GM23248 (cell line): ENCODE measurements around the gene RNF217. TPM values are rescaled to one million over a fixed set of nuclear protein-coding genes. Genes with fewer than 3 reads are reported as not detected.
A peak's percentile ranks its signal among the peaks of the same experiment; 100 is the strongest.

Experiments
- DNase-seq: peaks from one replicate; pipeline ENCODE4 v3.0.0-alpha.2; 2015
- H2AFZ ChIP-seq: fragments of 200-600 bp; sonication (generic); 2 replicates; pipeline ENCODE4 v1.6.1; 2016; ENCODE audit warnings: antibody characterized with exemption
- H3F3A ChIP-seq: fragments of 200-600 bp; sonication (generic); 2 replicates; pipeline ENCODE4 v1.6.1; 2016; ENCODE audit warnings: mild to moderate bottlenecking, antibody characterized with exemption, mixed run types; ENCODE audit not compliant: insufficient read depth
- H3K27ac ChIP-seq: fragments of 200-600 bp; sonication (generic); 2 replicates; pipeline ENCODE4 v1.5.1; 2016; ENCODE audit warnings: mild to moderate bottlenecking
- H3K27me3 ChIP-seq: fragments of 200-600 bp; sonication (generic); replicated peaks from 2 replicates; pipeline ENCODE4 v1.6.1; 2016; ENCODE audit warnings: mild to moderate bottlenecking; ENCODE audit not compliant: insufficient read depth
- H3K36me3 ChIP-seq: fragments of 200-600 bp; sonication (generic); 2 replicates; pipeline ENCODE4 v1.6.1; 2016; ENCODE audit warnings: low read depth, mild to moderate bottlenecking
- H3K4me1 ChIP-seq: fragments of 200-600 bp; sonication (generic); 2 replicates; pipeline ENCODE4 v1.6.1; 2016; ENCODE audit warnings: mild to moderate bottlenecking; ENCODE audit not compliant: insufficient read depth
- H3K4me2 ChIP-seq: fragments of 200-600 bp; sonication (generic); one replicate; pipeline ENCODE4 v1.6.1; 2016; ENCODE audit warnings: mild to moderate bottlenecking; ENCODE audit not compliant: unreplicated experiment
- H3K4me3 ChIP-seq: fragments of 200-600 bp; sonication (generic); 2 replicates; pipeline ENCODE4 v1.5.1; 2016; ENCODE audit warnings: mild to moderate bottlenecking
- H3K79me2 ChIP-seq: fragments of 200-600 bp; sonication (generic); 2 replicates; pipeline ENCODE4 v1.6.1; 2016; ENCODE audit warnings: mild to moderate bottlenecking; ENCODE audit not compliant: insufficient read depth
- H3K9ac ChIP-seq: fragments of 200-600 bp; sonication (generic); 2 replicates; pipeline ENCODE4 v1.6.1; 2016; ENCODE audit warnings: mild to moderate bottlenecking
- H3K9me2 ChIP-seq: fragments of 200-600 bp; sonication (generic); 2 replicates; pipeline ENCODE4 v1.6.1; 2016; ENCODE audit warnings: mixed run types, mild to moderate bottlenecking, moderate library complexity; ENCODE audit not compliant: insufficient read depth
- H3K9me3 ChIP-seq: fragments of 200-600 bp; sonication (generic); one replicate; pipeline ENCODE4 v1.6.1; 2017; ENCODE audit warnings: low read depth
- H4K20me1 ChIP-seq: fragments of 200-600 bp; sonication (generic); 2 replicates; pipeline ENCODE4 v1.6.0; 2016; ENCODE audit not compliant: insufficient read depth
- EZH2 ChIP-seq: fragments of 200-600 bp; sonication (generic); IDR thresholded peaks from 2 replicates; pipeline ENCODE4 v1.6.1; 2018; ENCODE audit warnings: antibody characterized with exemption, mild to moderate bottlenecking; ENCODE audit not compliant: insufficient read depth, poor library complexity, severe bottlenecking
- EZH2phosphoT487 ChIP-seq: fragments of 200-600 bp; sonication (generic); IDR thresholded peaks from 2 replicates; pipeline ENCODE4 v1.6.1; 2018; ENCODE audit warnings: antibody characterized with exemption, moderate library complexity, mild to moderate bottlenecking, low read depth; ENCODE audit not compliant: insufficient read depth
- WGBS, 2 experiments: methylation state at CpG; one replicate each; pipeline ENCODE4 v1.1.6; 2015 to 2017; ENCODE audit warnings: low lambda C conversion rate in 2 of 2, low coverage in 1 of 2; ENCODE audit errors: missing lambda C conversion rate in 2 of 2; 5-methylcytosine and 5-hydroxymethylcytosine counted together
- in situ Hi-C: fragments of 300-500 bp; cut with MboI; formaldehyde crosslinking; loops from 2 replicates; pipeline ENCODE4 v1.15.0; 2020
- polyA plus RNA-seq: library from polyadenylated mRNA; unstranded; fragments of >200 nt; fragmentation: Nextera tagmentation; extraction: Ambion mirVana; gene quantifications from 2 replicates; pipeline ENCODE4 v1.2.1, GENCODE V29; 2016
- total RNA-seq: library from RNA; depleted of rRNA; stranded (reverse); fragments of >200 nt; shearing (Covaris generic); gene quantifications from 2 replicates; pipeline ENCODE4 v1.2.3, GENCODE V29; 2014

Gene RNF217
- total and polyA plus RNA-seq, 2 experiments from 2014 or later, result 3.2 to 10.9 TPM

DNA sequence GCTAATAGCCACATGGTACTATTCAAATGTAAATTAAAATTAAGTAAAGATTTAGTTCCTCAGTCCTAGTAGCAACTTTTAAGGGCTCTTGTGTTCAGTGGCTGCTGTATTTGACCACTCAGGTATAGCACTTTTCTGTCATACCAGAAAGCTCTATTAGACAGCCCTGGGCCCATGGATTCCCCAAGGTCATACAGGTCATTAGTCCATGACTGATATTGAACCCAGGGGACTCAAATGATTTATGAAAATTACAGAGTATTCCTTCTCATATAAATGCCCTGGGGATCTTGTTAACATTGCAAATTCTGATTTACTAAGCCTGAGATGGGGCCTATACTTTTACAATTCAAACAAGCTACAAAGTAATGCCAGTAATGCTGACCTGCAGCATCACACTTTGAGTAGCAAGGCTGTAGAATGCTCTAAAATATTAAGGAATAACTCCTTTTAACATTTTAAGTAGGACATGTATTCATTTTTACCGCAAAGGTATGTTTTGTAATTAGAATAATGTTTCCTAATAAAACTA is 29.6 kb downstream of the RNF217 start:
- H3K9ac ChIP-seq, result no peak overlapping the region
- H3K9me3 ChIP-seq, result no peaks in the 10 kb centered on the region
- 0 out of 2 replicates have a peak, but pooled peaks cover 2% of the 10 kb centered on the region for H3K36me3 ChIP-seq
- H2AFZ ChIP-seq, result no peak overlapping the region
- peaks cover 14% of the 10 kb centered on the region; the same call in 1 of the 2 replicates for H3F3A ChIP-seq
- in situ Hi-C loops, result no loop called here
- H3K27me3 ChIP-seq, result no peaks in the 10 kb centered on the region
- no peaks in the 10 kb centered on the region for H4K20me1 ChIP-seq
- H3K4me3 ChIP-seq, result no peak overlapping the region
- no peak overlapping the region for H3K4me2 ChIP-seq
- WGBS, 2 experiments, result 94 to 97% methylated on average over 1 of the region's 1 CpG
- H3K9me2 ChIP-seq, result no peaks in the 10 kb centered on the region
- H3K4me1 ChIP-seq, result peaks cover 22% of the 10 kb centered on the region
- H3K79me2 ChIP-seq, result peaks cover 99% of the 10 kb centered on the region
- DNase-seq, result no peak
- TF ChIP-seq EZH2phosphoT487, result no peak
- H3K27ac ChIP-seq, result no peak overlapping the region

DNA sequence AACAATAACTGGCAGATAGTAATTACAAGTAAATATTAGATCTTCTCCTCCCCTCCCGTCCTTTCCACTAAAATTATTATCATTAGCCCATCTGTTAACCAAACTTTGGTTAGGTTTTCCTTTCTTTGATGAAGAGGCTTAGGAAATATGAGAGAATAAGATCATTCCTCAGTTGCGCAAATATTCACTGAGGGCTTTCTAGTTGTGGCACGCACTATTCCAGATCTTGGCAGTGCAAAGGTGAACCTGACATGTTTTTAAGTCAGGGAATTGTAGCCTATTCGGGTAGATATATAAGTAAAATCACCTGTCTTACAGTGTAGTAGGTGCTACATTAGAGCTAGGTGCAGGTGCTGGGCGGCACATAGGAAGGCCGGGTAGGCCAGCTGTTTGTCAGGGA is 31.1 kb downstream of the RNF217 start:
- Histone ChIP-seq H3K9me3 (no peaks in the 10 kb centered on the region), H3K36me3 (0 out of 2 replicates have a peak, but pooled peaks cover 2% of the 10 kb centered on the region), H3K4me3 (no peak overlapping the region), H3K27me3 (no peaks in the 10 kb centered on the region), H3K27ac (no peak overlapping the region), H3K4me1 (peaks cover 17% of the 10 kb centered on the region), H3K9ac (no peak overlapping the region), H3F3A (peaks cover 14% of the 10 kb centered on the region; the same call in 1 of the 2 replicates), H3K79me2 (peaks cover 99% of the 10 kb centered on the region), H3K4me2 (no peak overlapping the region), H2AFZ (no peak overlapping the region), H4K20me1 (no peaks in the 10 kb centered on the region), H3K9me2 (no peaks in the 10 kb centered on the region)
- no peak for DNase-seq
- WGBS, 2 experiments, result 95 to 97% methylated on average over 6 of the region's 6 CpGs
- in situ Hi-C loops, result no loop called here
- TF ChIP-seq EZH2phosphoT487 (no peak), EZH2 (no peak)

DNA sequence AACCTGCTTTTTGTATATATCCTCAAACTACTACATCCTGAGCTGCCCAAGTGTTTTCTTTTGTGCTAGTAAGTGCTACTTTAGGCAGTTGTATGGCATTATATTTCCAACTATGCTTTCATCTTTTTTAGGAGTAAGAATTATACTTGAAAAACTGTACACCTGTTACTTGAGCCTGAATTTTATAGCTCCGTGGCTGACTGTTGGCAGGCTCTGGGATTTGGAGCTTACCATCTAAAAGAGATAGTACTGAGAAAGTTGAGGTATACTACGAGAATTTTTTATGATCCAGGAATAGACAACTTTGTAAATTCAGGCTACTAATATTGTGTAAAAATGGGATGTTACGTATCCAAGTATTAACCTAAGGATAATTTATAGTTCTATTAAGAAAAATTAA is 32.4 kb downstream of the RNF217 start:
- TF ChIP-seq EZH2, result no peak
- TF ChIP-seq EZH2phosphoT487, result no peak
- Histone ChIP-seq H3K9me2 (no peaks in the 10 kb centered on the region), H3K9me3 (no peaks in the 10 kb centered on the region), H4K20me1 (no peaks in the 10 kb centered on the region), H3K9ac (no peak overlapping the region), H3K4me3 (no peak overlapping the region), H3K4me2 (peak overlapping the region; percentile 53), H3K27ac (no peak overlapping the region), H3F3A (peaks cover 14% of the 10 kb centered on the region; the same call in 1 of the 2 replicates), H3K79me2 (peaks cover 99% of the 10 kb centered on the region), H3K27me3 (no peaks in the 10 kb centered on the region), H3K4me1 (peaks cover 17% of the 10 kb centered on the region), H2AFZ (no peak overlapping the region), H3K36me3 (no peaks in the 10 kb centered on the region)
- in situ Hi-C loops, result no loop called here
- no peak for DNase-seq
- WGBS, 2 experiments, result 86 to 87% methylated on average over 3 of the region's 3 CpGs

DNA sequence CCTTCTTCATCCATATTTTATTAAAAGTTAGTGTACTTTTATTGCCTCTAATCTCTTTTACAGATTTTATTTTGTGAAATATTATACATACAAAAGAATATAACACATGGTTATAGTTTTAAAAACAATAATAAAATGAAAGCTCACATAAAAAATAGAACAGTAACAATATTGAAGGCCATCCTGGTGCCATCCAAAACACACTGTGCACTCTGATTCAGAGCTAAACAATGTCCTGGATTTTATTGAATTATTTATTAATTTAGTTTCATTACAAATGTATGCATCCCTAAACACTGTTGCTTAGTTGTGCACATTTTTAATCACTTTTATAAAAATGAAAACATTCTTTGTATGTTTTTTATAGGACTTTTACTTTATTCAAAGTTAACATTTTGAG is 32.9 kb downstream of the RNF217 start:
- Histone ChIP-seq H3K79me2 (peaks cover 99% of the 10 kb centered on the region), H3K9me2 (no peaks in the 10 kb centered on the region), H3K27me3 (no peaks in the 10 kb centered on the region), H3K4me2 (peak overlapping the region; percentile 53), H3K36me3 (no peaks in the 10 kb centered on the region), H3K27ac (peak overlapping the region; percentile 36), H4K20me1 (no peaks in the 10 kb centered on the region), H3K9ac (no peak overlapping the region), H3K4me3 (peak overlapping the region; percentile 38; the same call in 1 of the 2 replicates), H2AFZ (no peak overlapping the region), H3F3A (peaks cover 14% of the 10 kb centered on the region; the same call in 1 of the 2 replicates), H3K9me3 (no peaks in the 10 kb centered on the region), H3K4me1 (peaks cover 17% of the 10 kb centered on the region)
- DNase-seq, result peak; percentile 45
- in situ Hi-C loops, result no loop called here
- no peak for TF ChIP-seq EZH2phosphoT487
- no peak for TF ChIP-seq EZH2

DNA sequence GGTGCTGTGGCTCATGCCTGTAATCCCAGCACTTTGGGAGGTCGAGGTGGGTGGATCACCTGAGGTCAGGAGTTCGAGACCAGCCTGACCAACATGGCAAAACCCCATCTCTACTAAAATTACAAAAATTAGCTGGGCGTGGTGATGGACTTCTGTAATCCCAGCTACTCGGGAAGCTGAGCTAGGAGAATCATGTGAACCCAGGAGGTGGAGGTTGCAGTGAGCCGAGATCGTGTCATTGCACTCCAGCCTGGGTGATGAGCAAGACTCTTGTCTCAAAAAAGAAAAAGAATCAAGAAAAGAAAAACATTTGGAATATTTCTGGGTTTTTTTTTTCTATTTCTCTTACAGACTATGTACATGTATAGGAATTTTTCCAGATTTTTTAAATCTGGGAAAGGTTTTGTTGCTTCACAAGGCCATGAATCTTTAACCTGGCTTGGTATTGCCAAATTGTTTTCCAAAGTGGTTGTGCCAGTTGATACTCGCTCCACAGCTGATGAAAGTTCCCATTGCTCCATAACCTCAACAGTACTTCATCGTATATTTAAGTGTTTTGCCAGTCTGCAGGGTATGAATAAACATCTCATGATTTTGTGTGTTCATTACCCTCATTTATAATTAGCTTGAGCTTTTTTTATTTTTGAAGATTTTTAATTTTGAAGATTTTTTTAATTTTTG is 33.5 kb downstream of the RNF217 start:
- DNase-seq, result peak; percentile 4
- Histone ChIP-seq H3K9me3 (no peaks in the 10 kb centered on the region), H3K36me3 (no peaks in the 10 kb centered on the region), H4K20me1 (no peaks in the 10 kb centered on the region), H3F3A (peaks cover 14% of the 10 kb centered on the region; the same call in 1 of the 2 replicates), H3K4me3 (0 out of 2 replicates have a peak overlapping the region, but pooled peaks have one; percentile 38), H3K27me3 (no peaks in the 10 kb centered on the region), H3K9ac (no peak overlapping the region), H3K4me2 (peak overlapping the region; percentile 53), H2AFZ (no peak overlapping the region), H3K27ac (peak overlapping the region; percentile 36), H3K4me1 (peaks cover 17% of the 10 kb centered on the region), H3K9me2 (no peaks in the 10 kb centered on the region), H3K79me2 (peaks cover 99% of the 10 kb centered on the region)
- in situ Hi-C loops, result no loop called here
- WGBS, 2 experiments, result 95% methylated on average over 8 of the region's 8 CpGs
- TF ChIP-seq EZH2phosphoT487 (no peak), EZH2 (no peak)
